ENCODE measurements around the gene OSBPL9. TPM values are rescaled to one million over a fixed set of nuclear protein-coding genes. Genes with fewer than 3 reads are reported as not detected.

The OSBPL9 gene
- total RNA-seq, 1 experiment from 2014 or later: 62.4 TPM

DNA sequence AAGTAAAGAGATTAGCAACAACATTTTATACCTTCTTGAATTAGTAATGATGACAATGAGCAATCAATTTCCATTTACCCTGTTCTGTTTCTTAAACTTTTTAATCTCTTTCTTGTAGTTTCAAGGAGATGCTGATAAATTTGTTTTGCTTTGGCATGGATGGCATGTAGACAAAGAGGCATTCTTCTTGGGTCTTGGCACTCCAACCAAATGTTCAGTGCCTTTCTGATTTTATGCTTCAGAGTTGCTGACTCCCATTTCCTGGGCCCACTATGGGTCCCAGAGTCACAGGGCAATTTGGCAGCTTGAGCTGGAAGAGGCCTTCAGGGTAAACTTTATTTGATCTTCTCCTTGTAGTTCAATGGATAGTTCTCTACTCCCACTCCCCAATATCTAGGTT, 42.1 kb upstream of the OSBPL9 start:
- no peak overlapping the region for H3K4me3 ChIP-seq (ENCODE audit: low read depth, low read length, poor library complexity, severe bottlenecking)
- H3K4me1 ChIP-seq (ENCODE audit: insufficient read depth, low read length, poor library complexity, severe bottlenecking): peaks cover 19% of the 10 kb centered on the region
- H3K9me3 ChIP-seq (ENCODE audit: low read depth, low read length, poor library complexity, severe bottlenecking): no peaks in the 10 kb centered on the region
- CTCF ChIA-PET: no interaction called here
- TF ChIP-seq, protein P1, sequence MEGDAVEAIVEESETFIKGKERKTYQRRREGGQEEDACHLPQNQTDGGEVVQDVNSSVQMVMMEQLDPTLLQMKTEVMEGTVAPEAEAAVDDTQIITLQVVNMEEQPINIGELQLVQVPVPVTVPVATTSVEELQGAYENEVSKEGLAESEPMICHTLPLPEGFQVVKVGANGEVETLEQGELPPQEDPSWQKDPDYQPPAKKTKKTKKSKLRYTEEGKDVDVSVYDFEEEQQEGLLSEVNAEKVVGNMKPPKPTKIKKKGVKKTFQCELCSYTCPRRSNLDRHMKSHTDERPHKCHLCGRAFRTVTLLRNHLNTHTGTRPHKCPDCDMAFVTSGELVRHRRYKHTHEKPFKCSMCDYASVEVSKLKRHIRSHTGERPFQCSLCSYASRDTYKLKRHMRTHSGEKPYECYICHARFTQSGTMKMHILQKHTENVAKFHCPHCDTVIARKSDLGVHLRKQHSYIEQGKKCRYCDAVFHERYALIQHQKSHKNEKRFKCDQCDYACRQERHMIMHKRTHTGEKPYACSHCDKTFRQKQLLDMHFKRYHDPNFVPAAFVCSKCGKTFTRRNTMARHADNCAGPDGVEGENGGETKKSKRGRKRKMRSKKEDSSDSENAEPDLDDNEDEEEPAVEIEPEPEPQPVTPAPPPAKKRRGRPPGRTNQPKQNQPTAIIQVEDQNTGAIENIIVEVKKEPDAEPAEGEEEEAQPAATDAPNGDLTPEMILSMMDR (conservative IDR thresholded peaks at IDR 0.05; ENCODE audit: low read depth, low read length): no peak
- no peak for TF ChIP-seq EZH2 (IDR thresholded peaks at IDR 0.05; ENCODE audit: borderline replicate concordance, low read depth, low read length, poor library complexity, severe bottlenecking)
- peak; percentile 72 for DNase-seq (ENCODE audit: low spot score)
- intact Hi-C loops (cut with micrococcal nuclease; ENCODE audit: unreplicated experiment): no loop called here
- peak overlapping the region; percentile 60 for H3K27ac ChIP-seq (ENCODE audit: low read depth, low read length, poor library complexity, severe bottlenecking)
- BruUV-seq (replicated peaks): no TSS peak
- POLR2A ChIA-PET (ENCODE audit: low non-redundant PET): no interaction called here
- no peaks in the 10 kb centered on the region for H3K27me3 ChIP-seq (replicated peaks; ENCODE audit: insufficient read depth, low read depth, low read length, poor library complexity)
- no peaks in the 10 kb centered on the region for H3K36me3 ChIP-seq (ENCODE audit: insufficient read depth, low read length, poor library complexity, severe bottlenecking)

- peak; percentile 96 for DNase-seq (ENCODE audit: low spot score)
- POLR2A ChIA-PET (ENCODE audit: low non-redundant PET): no interaction called here
- Histone ChIP-seq H3K4me3 (ENCODE audit: low read depth, low read length, poor library complexity, severe bottlenecking) (no peak overlapping the region), H3K4me1 (ENCODE audit: insufficient read depth, low read length, poor library complexity, severe bottlenecking) (peaks cover 17% of the 10 kb centered on the region), H3K27ac (ENCODE audit: low read depth, low read length, poor library complexity, severe bottlenecking) (peak overlapping the region; percentile 60), H3K9me3 (ENCODE audit: low read depth, low read length, poor library complexity, severe bottlenecking) (no peaks in the 10 kb centered on the region), H3K27me3 (replicated peaks; ENCODE audit: insufficient read depth, low read depth, low read length, poor library complexity) (no peaks in the 10 kb centered on the region), H3K36me3 (ENCODE audit: insufficient read depth, low read length, poor library complexity, severe bottlenecking) (no peaks in the 10 kb centered on the region)
- no TSS peak for BruUV-seq (replicated peaks)
- intact Hi-C loops (cut with micrococcal nuclease; ENCODE audit: unreplicated experiment): no loop called here
- TF ChIP-seq, protein P1 (conservative IDR thresholded peaks at IDR 0.05; ENCODE audit: low read depth, low read length): no peak
- no peak for TF ChIP-seq EZH2 (IDR thresholded peaks at IDR 0.05; ENCODE audit: borderline replicate concordance, low read depth, low read length, poor library complexity, severe bottlenecking)
- CTCF ChIA-PET: no interaction called here
Measured at GRCh38 chr1:51575406-51576084, 41.3 kb upstream of the OSBPL9 start.

- CTCF ChIA-PET: interaction anchor here (1.1 kb wide), 1 partner anchor 697 kb away, joined by 4 read pairs; no protein-coding TSS in a partner anchor
- BruUV-seq (replicated peaks): no TSS peak
- intact Hi-C loops (cut with micrococcal nuclease; ENCODE audit: unreplicated experiment): no loop called here
Measured at GRCh38 chr1:51576085-51576444, 40.8 kb upstream of the OSBPL9 start.

More at GRCh38 chr1:51576085-51576444, 40.8 kb upstream of the OSBPL9 start:
- no peak overlapping the region for H3K4me3 ChIP-seq (ENCODE audit: low read depth, low read length, poor library complexity, severe bottlenecking)
- no peaks in the 10 kb centered on the region for H3K27me3 ChIP-seq (replicated peaks; ENCODE audit: insufficient read depth, low read depth, low read length, poor library complexity)
- POLR2A ChIA-PET (ENCODE audit: low non-redundant PET): no interaction called here
- H3K4me1 ChIP-seq (ENCODE audit: insufficient read depth, low read length, poor library complexity, severe bottlenecking): peaks cover 17% of the 10 kb centered on the region
- H3K36me3 ChIP-seq (ENCODE audit: insufficient read depth, low read length, poor library complexity, severe bottlenecking): no peaks in the 10 kb centered on the region
- peak overlapping the region; percentile 60 for H3K27ac ChIP-seq (ENCODE audit: low read depth, low read length, poor library complexity, severe bottlenecking)
- no peaks in the 10 kb centered on the region for H3K9me3 ChIP-seq (ENCODE audit: low read depth, low read length, poor library complexity, severe bottlenecking)
- no peak for DNase-seq (ENCODE audit: low spot score)
- TF ChIP-seq, protein P1 (conservative IDR thresholded peaks at IDR 0.05; ENCODE audit: low read depth, low read length): no peak
- TF ChIP-seq EZH2 (IDR thresholded peaks at IDR 0.05; ENCODE audit: borderline replicate concordance, low read depth, low read length, poor library complexity, severe bottlenecking): no peak

Data from A673 (cell line).